Measurements from ENCODE around the gene NELL1. TPM values are rescaled to one million over a fixed set of nuclear protein-coding genes. Genes with fewer than 3 reads are reported as not detected.

NELL1 gene
- total and polyA plus RNA-seq, 2 donors (not counting 3 experiments of a cell fraction or from before 2014, with no cell fraction given): not detected

DNA sequence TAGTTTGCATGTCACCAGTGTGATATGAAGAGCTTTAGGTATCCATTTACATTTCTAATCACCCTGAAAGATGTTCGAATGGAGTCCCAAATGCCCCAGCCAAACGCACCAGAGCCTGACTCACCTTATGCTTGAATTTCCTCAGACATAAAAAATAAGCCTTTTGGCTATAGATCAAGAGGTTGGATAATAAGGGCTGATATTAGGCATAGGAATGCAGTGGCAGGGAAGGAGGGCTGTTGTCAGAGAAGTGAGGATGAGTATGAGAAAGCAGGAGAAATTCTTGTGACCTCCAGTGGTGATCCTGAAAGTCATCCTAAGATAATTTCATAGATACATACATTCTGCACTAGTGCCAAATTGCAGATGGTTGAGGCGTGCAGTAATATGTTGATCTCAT lies 264.6 kb downstream of the NELL1 start:
- no peaks in the 10 kb centered on the region for H3K9me1 ChIP-seq (replicated peaks; ENCODE audit: control insufficient read depth, extremely low read depth, insufficient read depth, low read length)
- no peaks in the 10 kb centered on the region for H3K27me3 ChIP-seq (ENCODE audit: control insufficient read depth in 2 of 2, insufficient read depth in 2 of 2, low read length in 2 of 2)
- DNase-seq (ENCODE audit: low read depth, low spot score) (no peak), FAIRE-seq (no peak)
- no peak overlapping the region for H2AFZ ChIP-seq (ENCODE audit: low read depth, low read length)
- peaks cover 2% of the 10 kb centered on the region for H3K9me3 ChIP-seq (replicated peaks; ENCODE audit: control insufficient read depth, insufficient read depth, low read length)
- dilution Hi-C loops (cut with MboI; ENCODE audit: extremely low pct_ligation_motif_present, low sequenced_read_pairs): no loop called here
- no peak overlapping the region for H3K27ac ChIP-seq (ENCODE audit: insufficient read depth, low read depth, low read length)
- ChIA-PET POLR2A (no interaction called here), CTCF (no interaction called here)
- H3K4me2 ChIP-seq (ENCODE audit: insufficient read depth, low read length): no peak overlapping the region
- BruUV-seq (replicated peaks): no TSS peak
- no peaks in the 10 kb centered on the region for H3K4me1 ChIP-seq (ENCODE audit: control insufficient read depth, extremely low read depth, insufficient read depth, low read length)
- H4K20me1 ChIP-seq (replicated peaks; ENCODE audit: control insufficient read depth, extremely low read depth, insufficient read depth, low read length): no peaks in the 10 kb centered on the region
- intact Hi-C loops (cut with micrococcal nuclease): no loop called here
- H3K79me2 ChIP-seq (ENCODE audit: control insufficient read depth, insufficient read depth, low read length): no peaks in the 10 kb centered on the region
- no peak overlapping the region for H3K4me3 ChIP-seq (replicated peaks in 1 of 3; ENCODE audit: insufficient read depth in 1 of 3, low read depth in 1 of 3, low read length in 3 of 3)
- H3K36me3 ChIP-seq (ENCODE audit: control insufficient read depth in 2 of 2, extremely low read depth in 1 of 2, insufficient read depth in 2 of 2, low read length in 2 of 2): no peaks in the 10 kb centered on the region
- TF ChIP-seq, protein P1, sequence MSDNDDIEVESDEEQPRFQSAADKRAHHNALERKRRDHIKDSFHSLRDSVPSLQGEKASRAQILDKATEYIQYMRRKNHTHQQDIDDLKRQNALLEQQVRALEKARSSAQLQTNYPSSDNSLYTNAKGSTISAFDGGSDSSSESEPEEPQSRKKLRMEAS (IDR thresholded peaks at IDR 0.05; ENCODE audit: insufficient read depth, insufficient read length): no peak
- no peak for TF ChIP-seq CTCF (IDR thresholded peaks at IDR 0.05; ENCODE audit: extremely low read depth in 1 of 2, insufficient read depth in 1 of 2, low read depth in 1 of 2, low read length in 2 of 2)
- no peak overlapping the region for H3K9ac ChIP-seq (replicated peaks; ENCODE audit: extremely low read depth, insufficient read depth, low read length)

DNA sequence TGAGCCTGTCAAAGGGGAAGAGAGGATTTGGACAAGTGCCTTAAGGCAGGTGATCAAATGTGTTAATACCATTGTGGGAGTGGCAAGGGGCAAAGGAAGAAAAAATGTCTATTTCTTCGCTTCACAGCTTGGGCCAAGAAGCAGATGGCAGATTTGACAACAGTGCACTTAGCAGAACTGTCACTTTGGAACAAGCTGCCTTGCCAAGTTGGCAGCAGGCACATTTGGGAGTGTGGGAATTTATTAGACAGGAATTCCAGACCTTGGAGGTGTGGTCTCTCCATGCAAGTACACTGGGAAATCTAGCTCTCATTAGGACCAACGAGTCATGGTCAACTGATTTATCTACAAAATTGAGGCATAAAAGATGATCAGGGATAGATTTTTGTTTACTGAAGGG lies 265.1 kb downstream of the NELL1 start:
- no peak overlapping the region for H2AFZ ChIP-seq (ENCODE audit: low read depth, low read length)
- H3K79me2 ChIP-seq (ENCODE audit: control insufficient read depth, insufficient read depth, low read length): no peaks in the 10 kb centered on the region
- dilution Hi-C loops (cut with MboI; ENCODE audit: extremely low pct_ligation_motif_present, low sequenced_read_pairs): no loop called here
- H3K27ac ChIP-seq (ENCODE audit: insufficient read depth, low read depth, low read length): no peak overlapping the region
- BruUV-seq (replicated peaks): no TSS peak
- DNase-seq (ENCODE audit: low read depth, low spot score) (no peak), FAIRE-seq (no peak)
- ChIA-PET POLR2A (no interaction called here), CTCF (no interaction called here)
- H3K4me1 ChIP-seq (ENCODE audit: control insufficient read depth, extremely low read depth, insufficient read depth, low read length): no peaks in the 10 kb centered on the region
- no peaks in the 10 kb centered on the region for H3K36me3 ChIP-seq (ENCODE audit: control insufficient read depth in 2 of 2, extremely low read depth in 1 of 2, insufficient read depth in 2 of 2, low read length in 2 of 2)
- no peak overlapping the region for H3K4me2 ChIP-seq (ENCODE audit: insufficient read depth, low read length)
- H3K9me1 ChIP-seq (replicated peaks; ENCODE audit: control insufficient read depth, extremely low read depth, insufficient read depth, low read length): no peaks in the 10 kb centered on the region
- H3K27me3 ChIP-seq (ENCODE audit: control insufficient read depth in 2 of 2, insufficient read depth in 2 of 2, low read length in 2 of 2): no peaks in the 10 kb centered on the region
- intact Hi-C loops (cut with micrococcal nuclease): no loop called here
- no peak overlapping the region for H3K9ac ChIP-seq (replicated peaks; ENCODE audit: extremely low read depth, insufficient read depth, low read length)
- no peaks in the 10 kb centered on the region for H4K20me1 ChIP-seq (replicated peaks; ENCODE audit: control insufficient read depth, extremely low read depth, insufficient read depth, low read length)
- TF ChIP-seq CTCF (IDR thresholded peaks at IDR 0.05; ENCODE audit: extremely low read depth in 1 of 2, insufficient read depth in 1 of 2, low read depth in 1 of 2, low read length in 2 of 2): no peak
- TF ChIP-seq, protein P1 (IDR thresholded peaks at IDR 0.05; ENCODE audit: insufficient read depth, insufficient read length): no peak
- no peak for TF ChIP-seq MYC (IDR thresholded peaks at IDR 0.05; ENCODE audit: low read depth, low read length)
- no peak for TF ChIP-seq POLR2A (IDR thresholded peaks at IDR 0.05; ENCODE audit: low read depth, low read length)
- no peak for TF ChIP-seq GATA2 (IDR thresholded peaks at IDR 0.05; ENCODE audit: insufficient read depth, insufficient read length, low read depth, low read length)
- no peak for TF ChIP-seq POLR2AphosphoS5 (IDR thresholded peaks at IDR 0.05; ENCODE audit: insufficient read depth, low read depth, low read length)
- TF ChIP-seq FOS (IDR thresholded peaks at IDR 0.05; ENCODE audit: borderline replicate concordance, insufficient read depth, low read length): no peak
- no peak for TF ChIP-seq EZH2 (IDR thresholded peaks at IDR 0.05; ENCODE audit: borderline replicate concordance, low read depth, low read length, severe bottlenecking)
- no peak for TF ChIP-seq JUN (IDR thresholded peaks at IDR 0.05; ENCODE audit: borderline replicate concordance, insufficient read depth, insufficient read length, low read depth)
- H3K9me3 ChIP-seq (replicated peaks; ENCODE audit: control insufficient read depth, insufficient read depth, low read length): peaks cover 2% of the 10 kb centered on the region
- no peak overlapping the region for H3K4me3 ChIP-seq (replicated peaks in 1 of 3; ENCODE audit: insufficient read depth in 1 of 3, low read depth in 1 of 3, low read length in 3 of 3)

Data from endothelial cell of umbilical vein (primary cell).